ENCODE data around the gene JAZF1. TPM values are rescaled to one million over a fixed set of nuclear protein-coding genes. Genes with fewer than 3 reads are reported as not detected.

Gene JAZF1
- 21.8 and 26.5 TPM in 2 replicates for total RNA-seq (2021; fragmentation: NEBNext Ultra II Directional; extraction: Animal tissue kit (Norgen Biotek cat#: 25700))
- 2.6 and 4.9 TPM in 2 replicates for polyA plus RNA-seq (2011; rRNA removed)
- polyA plus RNA-seq (2011; cell fraction: cytosol; rRNA removed) = 3.1 TPM
- polyA plus RNA-seq (2011; cell fraction: nucleus; rRNA removed) = 8.9 TPM
- polyA plus RNA-seq (2012, experiment 1 of 2) = 8.8 to 13.2 TPM (median 12.8 TPM) in 4 replicates
- 3.2 TPM for polyA plus RNA-seq (2012, experiment 2 of 2)
- polyA plus RNA-seq (2013, experiment 1 of 2) = 17.8 TPM
- polyA plus RNA-seq (2013, experiment 2 of 2) = 17.6 TPM
- polyA minus RNA-seq (2011; rRNA and poly(A)+ RNA removed) = 6.1 and 8.4 TPM in 2 replicates
- polyA minus RNA-seq (2011; cell fraction: cytosol; rRNA and poly(A)+ RNA removed) = 7.7 TPM
- polyA minus RNA-seq (2011; cell fraction: nucleus; rRNA and poly(A)+ RNA removed) = 14.0 TPM
- long read RNA-seq, experiment 1, transcript JAZF1-201 (5 exons, 3,125 nt) = major isoform, 12 of 28 reads
- long read RNA-seq, experiment 1, partial matches to known transcripts = 5 of 28 reads
- long read RNA-seq, experiment 1, other reads (novel, unspliced or antisense) = 11 of 28 reads
- long read RNA-seq, experiment 2, transcript JAZF1-201 (5 exons, 3,125 nt) = major isoform, 9 of 20 reads
- long read RNA-seq, experiment 2, partial matches to known transcripts = 0 of 20 reads
- long read RNA-seq, experiment 2, other reads (novel, unspliced or antisense) = 11 of 20 reads

DNA sequence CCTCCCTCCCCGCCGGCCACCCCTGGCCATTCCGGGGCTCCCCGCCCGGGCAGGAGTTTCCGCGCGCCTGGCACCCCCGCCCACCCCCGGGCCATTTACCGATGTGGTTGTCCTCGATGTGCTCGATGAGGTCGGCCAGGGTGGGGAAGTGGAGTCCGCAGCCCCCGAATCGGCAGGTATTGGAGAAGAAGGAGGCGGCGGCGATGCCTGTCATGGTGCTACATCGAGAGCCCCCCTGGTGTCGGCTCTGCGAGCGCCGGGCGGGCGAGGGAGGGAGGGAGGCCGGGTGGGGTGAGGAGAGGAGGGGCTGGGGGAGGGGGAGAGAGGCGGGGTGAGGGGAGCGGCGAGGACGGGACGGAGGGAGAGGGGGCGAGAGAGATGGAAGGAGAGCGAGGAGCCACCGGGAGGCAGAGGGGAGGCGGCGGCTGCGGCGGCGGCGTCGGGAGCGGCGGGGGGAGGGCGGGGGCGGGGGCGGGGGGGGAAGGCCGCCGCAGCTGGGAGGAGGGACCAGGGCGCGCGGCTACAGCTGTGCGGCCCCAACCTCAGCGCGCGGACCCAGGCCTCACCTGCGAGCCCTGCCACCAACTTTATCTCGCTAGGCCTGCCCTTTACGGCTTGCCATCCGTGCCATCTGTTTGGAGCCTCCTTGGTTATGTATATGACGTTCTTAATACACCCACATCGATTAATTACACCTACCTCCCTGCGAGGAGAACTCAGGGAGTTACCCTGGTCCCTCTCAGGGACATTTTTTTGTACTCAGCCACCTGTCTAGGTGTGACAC is at the start of gene JAZF1:
Gene JAZF1, minus strand, starts transcription at position 432 of the 784 bp plus-strand sequence.
- Histone ChIP-seq H2BK20ac (ENCODE audit: low read length) (no peak within 1 kb of the TSS; the same call in 1 of the 2 replicates), H3K14ac (ENCODE audit: insufficient read length) (no peak within 1 kb of the TSS), H3K4me2 (ENCODE audit: insufficient read depth in 1 of 2, low read depth in 2 of 2, low read length in 2 of 2) (peak within 1 kb of the TSS; percentile 73 to 88), H2BK15ac (ENCODE audit: low read length) (0 out of 2 replicates have a peak within 1 kb of the TSS, but pooled peaks have one; percentile 50), H2BK120ac (replicated peaks; ENCODE audit: low read depth, low read length) (peak within 1 kb of the TSS; percentile 13), H3K23me2 (ENCODE audit: low read depth, low read length) (peaks cover 8% of the 10 kb centered on the region; the same call in 1 of the 2 replicates), H3K79me2 (ENCODE audit: control insufficient read depth in 1 of 2, insufficient read depth in 2 of 2, low read length in 2 of 2) (peaks cover 0 to 27% of the 10 kb centered on the region in 2 experiments; a peak in 2 of 4 replicates), H2AFZ (ENCODE audit: low read length) (peak within 1 kb of the TSS; percentile 93; the same call in 1 of the 2 replicates), H4K8ac (ENCODE audit: extremely low read depth, insufficient read depth, low read length) (no peak within 1 kb of the TSS; the same call in 1 of the 2 replicates), H4K5ac (ENCODE audit: insufficient read length, low read depth, low read length) (peak within 1 kb of the TSS; percentile 85), H3K56ac (replicated peaks; ENCODE audit: insufficient read length, low read depth, low read length) (peak within 1 kb of the TSS; percentile 62), H4K20me1 (replicated peaks in 1 of 2; ENCODE audit: control insufficient read depth in 1 of 2, insufficient read depth in 2 of 2, low read length in 2 of 2) (peaks cover 0 to 1% of the 10 kb centered on the region in 2 experiments), H3K36me3 (ENCODE audit: control insufficient read depth in 2 of 4, insufficient read depth in 4 of 4, low read length in 3 of 4) (no peaks in the 10 kb centered on the region), H3K9ac (replicated peaks in 1 of 4; ENCODE audit: extremely low read depth in 1 of 4, low read depth in 3 of 4, low read length in 3 of 4) (no peak within 1 kb of the TSS), H4K91ac (replicated peaks; ENCODE audit: insufficient read length, low read length) (peak within 1 kb of the TSS; percentile 34), H2BK5ac (ENCODE audit: low read depth, low read length) (peak within 1 kb of the TSS; percentile 49; the same call in 1 of the 2 replicates), H3K27ac (ENCODE audit: low read depth, low read length) (no peak within 1 kb of the TSS), H2BK12ac (ENCODE audit: low read depth, low read length) (no peak within 1 kb of the TSS), H3K9me3 (ENCODE audit: insufficient read depth in 2 of 2, low read depth in 1 of 2, low read length in 1 of 2) (no peaks in the 10 kb centered on the region), H3K23ac (ENCODE audit: insufficient read length) (no peak within 1 kb of the TSS), H3K4me1 (replicated peaks in 1 of 4; ENCODE audit: control insufficient read depth in 3 of 4, insufficient read depth in 4 of 4, low read length in 3 of 4) (peaks cover 0 to 8% (median 7%) of the 10 kb centered on the region in 4 experiments), H3K18ac (ENCODE audit: extremely low read depth, low read length) (peak within 1 kb of the TSS; percentile 62; the same call in 1 of the 2 replicates), H3K27me3 (replicated peaks in 1 of 4; ENCODE audit: control insufficient read depth in 3 of 4, extremely low read depth in 1 of 4, insufficient read depth in 3 of 4, low read length in 3 of 4) (peaks cover 0 to 7% (median 2%) of the 10 kb centered on the region in 4 experiments; a peak in 3 of 7 replicates), H3K4ac (replicated peaks; ENCODE audit: insufficient read length, low read depth, low read length) (no peak within 1 kb of the TSS), H2AK5ac (ENCODE audit: low read depth, low read length) (no peak within 1 kb of the TSS), H3K79me1 (ENCODE audit: low read depth, low read length) (no peaks in the 10 kb centered on the region), H3K4me3 (ENCODE audit: extremely low read depth in 1 of 4, insufficient read depth in 2 of 4, low read depth in 3 of 4, low read length in 4 of 4) (peak within 1 kb of the TSS; percentile 61 to 89 (median 70))
- ChIA-PET CTCF (ENCODE audit: partially characterized antibody) (interaction anchor here (0.6 to 1.8 kb wide), 3 partner anchors 11 to 36 kb away, joined by 3 to 4 read pairs (median 3); no protein-coding TSS in a partner anchor), POLR2A (ENCODE audit: partially characterized antibody) (no interaction called here)
- FAIRE-seq (no peak), DNase-seq (ENCODE audit: low read depth in 1 of 2, low spot score in 2 of 2) (peak; percentile 46 to 81)
- 3% methylated on average over 15 of the region's 64 CpGs; no CpG with 5 or more reads in 1 of the 2 experiments for WGBS, 2 experiments (ENCODE audit: extremely low coverage in 1 of 2, insufficient coverage in 1 of 2, insufficient read length in 1 of 2, insufficient replicate concordance in 2 of 2, low coverage in 1 of 2, low lambda C conversion rate in 2 of 2, missing lambda C conversion rate in 1 of 2)
- TF ChIP-seq, protein P1, sequence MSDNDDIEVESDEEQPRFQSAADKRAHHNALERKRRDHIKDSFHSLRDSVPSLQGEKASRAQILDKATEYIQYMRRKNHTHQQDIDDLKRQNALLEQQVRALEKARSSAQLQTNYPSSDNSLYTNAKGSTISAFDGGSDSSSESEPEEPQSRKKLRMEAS (IDR thresholded peaks at IDR 0.05) = 0 out of 2 replicates have a peak, but pooled peaks have one; percentile 37
- TF ChIP-seq KDM4A (IDR thresholded peaks at IDR 0.05; ENCODE audit: low read depth, low read length, severe bottlenecking) (peak; percentile 78), ASH2L (IDR thresholded peaks at IDR 0.05; ENCODE audit: low read length) (peak; percentile 35), POLR2A (IDR thresholded peaks at IDR 0.05; ENCODE audit: control extremely low read depth in 1 of 2, low read depth in 2 of 2, low read length in 2 of 2) (no peak), HDAC6 (IDR thresholded peaks at IDR 0.05; ENCODE audit: low read depth, low read length) (no peak), SP2 (IDR thresholded peaks at IDR 0.05; ENCODE audit: low read length) (no peak)

All from H1 (cell line).